Mucosa of descending colon (tissue), 3 donors: Measurements from ENCODE around the gene RPL31. TPM values are rescaled to one million over a fixed set of nuclear protein-coding genes. Genes with fewer than 3 reads are reported as not detected.
"Not testable (repeated sequence)": the region's sequence is repeated elsewhere in the genome, so short reads cannot be mapped to it uniquely, and the experiment has no call there.

Experiments used
- ATAC-seq: fragments of 200-7000 bp; cut with Tn5 transposase; one replicate; pipeline ENCODE4 v1.9.1; 2020; ENCODE audit warnings: mild to moderate bottlenecking, moderate library complexity
- DNase-seq, 3 donors: peaks; one replicate each; pipeline ENCODE4 v3.0.0-alpha.2; 2020
- H3K36me3 ChIP-seq: fragments of 200-600 bp; one replicate; pipeline ENCODE4 v1.8.0; 2021; ENCODE audit warnings: low read depth, mild to moderate bottlenecking
- H3K4me1 ChIP-seq: fragments of 200-600 bp; one replicate; pipeline ENCODE4 v1.8.0; 2021; ENCODE audit warnings: low read depth, mild to moderate bottlenecking
- H3K4me3 ChIP-seq: fragments of 200-600 bp; one replicate; pipeline ENCODE4 v1.8.0; 2021; ENCODE audit warnings: mild to moderate bottlenecking
- H3K9me3 ChIP-seq: fragments of 200-600 bp; one replicate; pipeline ENCODE4 v1.8.0; 2021; ENCODE audit warnings: mild to moderate bottlenecking
- CTCF ChIP-seq: fragments of 200-600 bp; IDR thresholded peaks from one replicate; pipeline ENCODE4 v1.8.0; 2022; ENCODE audit warnings: antibody characterized with exemption, mild to moderate bottlenecking
- intact Hi-C, 2 donors: fragments of 100-400 bp; cut with DNase I in 1 of 2; cut with micrococcal nuclease in 1 of 2; formaldehyde crosslinking; loops; one replicate each; pipeline versions ENCODE4 v1.11.0 to v1.11.1; 2022; cut with DNase I, micrococcal nuclease
- total RNA-seq, 3 donors: library from RNA; stranded (reverse); fragmentation: NEBNext Ultra II Directional in 2 of 3; extraction: Animal tissue kit (Norgen Biotek cat#: 25700) in 2 of 3; gene quantifications; one replicate each; pipeline versions ENCODE4 v1.2.1 to v1.2.4, GENCODE V29; 2021 to 2023
- donor health status: DM: no; HTN: no; CAD: no; lungs with moderate emphysema.
- donor health status: DM: no; HTN: no; CAD: no.
- donor health status: DM: no; HTN: yes; CAD: no.

Gene RPL31
- total RNA-seq, 3 donors from 2014 or later, result 933 to 1,008 (median 1,005) TPM

- ATAC-seq (no peak), DNase-seq (no peak)
- intact Hi-C loops, result no loop called here
- no peak for TF ChIP-seq CTCF
- H3K9me3 ChIP-seq, result no peaks in the 10 kb centered on the region
- H3K4me3 ChIP-seq, result no peak overlapping the region
- no peaks in the 10 kb centered on the region for H3K4me1 ChIP-seq
- H3K36me3 ChIP-seq, result no peaks in the 10 kb centered on the region
Observed at GRCh38 chr2:101045330-101045729, 43.2 kb downstream of the RPL31 start.

- DNase-seq (no peak), ATAC-seq (no peak)
- Histone ChIP-seq H3K4me3 (no peak overlapping the region), H3K4me1 (no peaks in the 10 kb centered on the region), H3K36me3 (no peaks in the 10 kb centered on the region), H3K9me3 (no peaks in the 10 kb centered on the region)
- no peak for TF ChIP-seq CTCF
- intact Hi-C loops, result no loop called here
Observed at GRCh38 chr2:101047075-101047766, 45.1 kb downstream of the RPL31 start.

- Histone ChIP-seq H3K36me3 (no peaks in the 10 kb centered on the region), H3K4me3 (no peak overlapping the region), H3K9me3 (no peaks in the 10 kb centered on the region), H3K4me1 (no peaks in the 10 kb centered on the region)
- no peak for TF ChIP-seq CTCF
- ATAC-seq (no peak), DNase-seq (no peak)
- intact Hi-C loops, result no loop called here
Observed at GRCh38 chr2:101047774-101048173, 45.7 kb downstream of the RPL31 start.

- H3K36me3 ChIP-seq, result no peaks in the 10 kb centered on the region
- no peak for TF ChIP-seq CTCF
- no peaks in the 10 kb centered on the region for H3K9me3 ChIP-seq
- ATAC-seq, result no peak
- intact Hi-C loops, result no loop called here
- no peaks in the 10 kb centered on the region for H3K4me1 ChIP-seq
- no peak overlapping the region for H3K4me3 ChIP-seq
- no peak for DNase-seq
Observed at GRCh38 chr2:101048756-101049155, 46.7 kb downstream of the RPL31 start.

GRCh38 chr2:101050886-101051285 is 48.8 kb downstream of the RPL31 start:
- intact Hi-C loops, H3K4me3 ChIP-seq, H3K4me1 ChIP-seq, H3K9me3 ChIP-seq, ATAC-seq, H3K36me3 ChIP-seq, DNase-seq: not testable (repeated sequence)

GRCh38 chr2:101052147-101052546 is 50.1 kb downstream of the RPL31 start:
- DNase-seq (no peak), ATAC-seq (no peak)
- Histone ChIP-seq H3K4me3 (no peak overlapping the region), H3K9me3 (no peaks in the 10 kb centered on the region), H3K4me1 (no peaks in the 10 kb centered on the region), H3K36me3 (no peaks in the 10 kb centered on the region)
- intact Hi-C loops, result no loop called here
- no peak for TF ChIP-seq CTCF
